Lung (tissue), 12 donors: Measurements from ENCODE around the gene FAR1. TPM values are rescaled to one million over a fixed set of nuclear protein-coding genes. Genes with fewer than 3 reads are reported as not detected.
A peak's percentile ranks its signal among the peaks of the same experiment; 100 is the strongest.

ENCODE experiments used
- ATAC-seq: fragments of 200-7000 bp; cut with Tn5 transposase; one replicate; pipeline ENCODE4 v1.9.1; 2020; ENCODE audit warnings: moderate number of reproducible peaks; ENCODE audit not compliant: insufficient read depth, low FRiP score
- DNase-seq, 3 donors: peaks; one replicate each; pipeline ENCODE4 v3.0.0-alpha.2; 2013 to 2017
- H3K27ac ChIP-seq, 2 donors: one replicate each; pipeline ENCODE4 v1.5.1; 2013; ENCODE audit warnings: mild to moderate bottlenecking in 2 of 2, moderate library complexity in 2 of 2, control low read depth in 1 of 2, inconsistent platforms in 1 of 2, low read depth in 1 of 2, low read length in 1 of 2
- H3K27me3 ChIP-seq, 3 donors: one replicate each; pipeline ENCODE4 v1.5.1; 2013; ENCODE audit warnings: low read length in 2 of 3; ENCODE audit not compliant: control insufficient read depth in 3 of 3, insufficient read depth in 3 of 3
- H3K36me3 ChIP-seq, 4 donors: one replicate each; pipeline ENCODE4 v1.5.1; 2013; ENCODE audit warnings: low read length in 4 of 4, mild to moderate bottlenecking in 1 of 4, moderate library complexity in 1 of 4; ENCODE audit not compliant: control insufficient read depth in 4 of 4, insufficient read depth in 4 of 4
- H3K4me1 ChIP-seq, 5 donors: one replicate each; pipeline ENCODE4 v1.5.1; 2013; ENCODE audit warnings: low read length in 5 of 5, mild to moderate bottlenecking in 2 of 5, moderate library complexity in 1 of 5; ENCODE audit not compliant: control insufficient read depth in 5 of 5, insufficient read depth in 5 of 5
- H3K4me3 ChIP-seq: one replicate; pipeline ENCODE4 v1.5.1; 2013; ENCODE audit warnings: mild to moderate bottlenecking, control low read depth, moderate library complexity
- H3K9ac ChIP-seq, 2 donors: one replicate each; pipeline ENCODE4 v1.5.1; 2013; ENCODE audit warnings: low read length in 2 of 2, control low read depth in 1 of 2; ENCODE audit not compliant: insufficient read depth in 1 of 2
- H3K9me3 ChIP-seq, 4 donors: one replicate each; pipeline ENCODE4 v1.5.1; 2013; ENCODE audit warnings: low read length in 3 of 4, mild to moderate bottlenecking in 1 of 4, moderate library complexity in 1 of 4; ENCODE audit not compliant: control insufficient read depth in 4 of 4, insufficient read depth in 3 of 4
- WGBS, 2 donors: extraction: QIAGEN DNeasy Blood & Tissue Kit; methylation state at CpG; one replicate each; pipeline ENCODE4 v1.1.7; 2013; 5-methylcytosine and 5-hydroxymethylcytosine counted together
- polyA plus RNA-seq, 2 donors: library from polyadenylated mRNA; stranded (reverse); fragments of 200-250 nt; gene quantifications; one replicate each; pipeline ENCODE4 v1.2.1, GENCODE V29; 2013
- total RNA-seq, 2 donors: library from RNA; depleted of rRNA in 1 of 2; stranded (reverse); fragments of >200 nt in 1 of 2; gene quantifications; one replicate each; pipeline ENCODE4 v1.2.1, GENCODE V29; 2014 to 2021
- TF ChIP-seq, protein P1 (sequence below): IDR thresholded peaks from 2 replicates; pipeline ENCODE4 v1.5.1; 2012; ENCODE audit warnings: mild to moderate bottlenecking; ENCODE audit errors: control extremely low read depth, extremely low read depth
- donor health status: control.
- donor health status: control.
- donor health status: Bipolar disorder and iron deficiency.
- donor health status: healthy.
- donor health status: DM: yes; HTN: yes; CAD: no.

FAR1 gene
- total and polyA plus RNA-seq, 4 donors, result 22.5 to 126 (median 39.9) TPM

DNA sequence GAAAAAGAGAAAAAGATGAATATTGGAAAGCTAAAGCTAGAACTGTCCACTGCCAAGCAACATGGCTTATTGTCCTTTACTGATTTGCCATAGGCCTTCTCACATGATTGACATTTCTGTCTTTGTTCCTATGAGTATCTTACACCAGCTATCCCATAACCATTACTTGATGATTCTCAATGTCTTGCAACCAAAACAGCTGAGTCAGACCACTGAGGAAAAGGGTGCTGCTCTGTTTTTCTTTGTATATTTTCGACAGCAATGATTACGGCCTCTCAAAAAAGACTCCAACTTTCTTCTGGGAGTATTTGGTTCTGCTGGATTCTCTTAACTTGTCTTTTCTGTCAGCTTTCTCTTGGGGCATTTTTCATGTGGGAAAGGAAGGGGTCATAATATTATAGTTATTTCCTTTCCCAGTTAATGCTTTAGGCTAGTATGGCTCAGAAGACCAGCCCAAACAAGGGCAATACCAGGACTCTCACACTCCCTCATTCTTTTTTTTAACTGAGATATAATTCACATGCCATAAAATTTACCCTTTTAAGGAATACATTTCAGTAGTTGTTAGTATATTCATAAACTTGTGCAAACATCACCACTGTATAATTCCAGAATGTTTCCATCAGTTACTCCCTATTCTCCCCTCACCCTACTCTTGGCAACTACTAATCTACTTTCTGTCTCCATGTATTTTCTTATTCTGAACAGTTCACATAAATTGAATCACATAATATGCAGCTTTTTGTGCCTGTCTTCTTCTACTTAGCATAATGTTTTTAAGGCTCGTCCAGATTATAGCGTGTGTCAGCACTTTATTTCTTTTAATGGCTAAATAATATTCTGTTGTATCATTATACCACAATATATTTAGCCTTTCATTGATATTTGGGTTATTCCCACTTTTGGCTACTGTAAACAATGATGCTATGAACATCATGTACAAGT lies 31.1 kb upstream of the FAR1 start:
- DNase-seq (no peak), ATAC-seq (no peak)
- peaks cover 0 to 2% (median 0%) of the 10 kb centered on the region in 4 donors for H3K9me3 ChIP-seq
- no peak overlapping the region for H3K4me3 ChIP-seq
- 88 to 92% methylated on average over 4 of the region's 4 CpGs for WGBS, 2 donors
- H3K27me3 ChIP-seq, result no peaks in the 10 kb centered on the region
- TF ChIP-seq, protein P1, sequence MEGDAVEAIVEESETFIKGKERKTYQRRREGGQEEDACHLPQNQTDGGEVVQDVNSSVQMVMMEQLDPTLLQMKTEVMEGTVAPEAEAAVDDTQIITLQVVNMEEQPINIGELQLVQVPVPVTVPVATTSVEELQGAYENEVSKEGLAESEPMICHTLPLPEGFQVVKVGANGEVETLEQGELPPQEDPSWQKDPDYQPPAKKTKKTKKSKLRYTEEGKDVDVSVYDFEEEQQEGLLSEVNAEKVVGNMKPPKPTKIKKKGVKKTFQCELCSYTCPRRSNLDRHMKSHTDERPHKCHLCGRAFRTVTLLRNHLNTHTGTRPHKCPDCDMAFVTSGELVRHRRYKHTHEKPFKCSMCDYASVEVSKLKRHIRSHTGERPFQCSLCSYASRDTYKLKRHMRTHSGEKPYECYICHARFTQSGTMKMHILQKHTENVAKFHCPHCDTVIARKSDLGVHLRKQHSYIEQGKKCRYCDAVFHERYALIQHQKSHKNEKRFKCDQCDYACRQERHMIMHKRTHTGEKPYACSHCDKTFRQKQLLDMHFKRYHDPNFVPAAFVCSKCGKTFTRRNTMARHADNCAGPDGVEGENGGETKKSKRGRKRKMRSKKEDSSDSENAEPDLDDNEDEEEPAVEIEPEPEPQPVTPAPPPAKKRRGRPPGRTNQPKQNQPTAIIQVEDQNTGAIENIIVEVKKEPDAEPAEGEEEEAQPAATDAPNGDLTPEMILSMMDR, result no peak
- no peaks in the 10 kb centered on the region for H3K4me1 ChIP-seq
- H3K9ac ChIP-seq, result no peak overlapping the region
- H3K36me3 ChIP-seq, result no peaks in the 10 kb centered on the region
- no peak overlapping the region for H3K27ac ChIP-seq

DNA sequence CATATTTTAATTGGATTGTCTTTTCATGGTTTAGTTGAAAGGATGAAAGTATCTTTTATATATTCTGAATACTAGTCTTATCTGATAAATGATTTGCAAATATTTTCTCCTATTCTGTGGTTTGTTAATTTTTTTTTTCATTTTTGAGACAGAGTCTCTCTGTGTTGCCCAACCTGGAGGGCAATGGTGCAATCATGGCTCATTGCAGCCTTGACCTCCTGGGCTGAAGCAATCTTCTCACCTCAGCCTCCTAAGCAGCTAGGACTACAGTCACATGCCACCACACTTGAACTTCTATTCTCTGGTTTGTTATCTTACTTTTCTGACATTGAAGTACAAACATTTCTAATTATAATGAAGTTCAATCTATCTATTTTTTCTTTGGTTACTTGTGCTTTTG lies 30.0 kb upstream of the FAR1 start:
- TF ChIP-seq, protein P1, result no peak
- H3K36me3 ChIP-seq, result no peaks in the 10 kb centered on the region
- no peaks in the 10 kb centered on the region for H3K27me3 ChIP-seq
- ATAC-seq (no peak), DNase-seq (no peak)
- peaks cover 0 to 2% (median 0%) of the 10 kb centered on the region in 4 donors for H3K9me3 ChIP-seq
- no peak overlapping the region for H3K4me3 ChIP-seq
- H3K4me1 ChIP-seq, result no peaks in the 10 kb centered on the region
- H3K27ac ChIP-seq, result no peak overlapping the region
- no peak overlapping the region for H3K9ac ChIP-seq

DNA sequence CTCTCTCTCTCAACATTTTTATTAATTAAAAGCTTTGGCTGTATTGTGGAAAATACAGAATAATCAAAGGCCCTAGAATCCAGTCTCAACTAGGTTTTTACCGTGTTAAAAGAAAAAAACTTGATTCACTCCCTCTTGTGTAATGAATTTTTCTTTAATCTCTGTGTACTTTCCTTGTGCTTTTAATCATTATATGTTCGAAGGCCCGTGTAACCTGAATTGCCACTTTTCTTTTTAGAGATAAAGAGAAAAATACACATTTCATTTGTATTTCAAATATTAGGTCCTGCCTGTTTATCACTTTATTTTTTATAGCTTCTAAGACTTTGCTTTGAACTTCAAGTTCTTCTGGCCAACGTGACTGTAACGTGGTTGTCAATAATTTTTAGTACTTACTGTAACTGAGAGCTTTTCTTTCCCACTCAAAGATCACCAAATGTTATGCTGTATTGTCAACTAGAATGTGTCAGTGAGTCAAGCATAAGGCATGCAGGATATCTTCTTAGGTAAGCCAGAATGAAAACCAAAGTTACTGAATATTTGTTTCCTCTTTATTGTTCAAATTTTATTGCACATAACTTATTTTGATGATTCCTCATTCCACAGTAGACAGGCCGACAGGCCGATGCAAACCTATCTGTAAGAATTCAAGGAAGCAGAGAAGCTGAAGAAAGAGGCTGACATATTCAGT lies 23.3 kb upstream of the FAR1 start:
- DNase-seq, result peak in 2 of 3 donors; percentile 63 to 82
- 64 to 85% methylated on average over 7 of the region's 7 CpGs for WGBS, 2 donors
- TF ChIP-seq, protein P1, result no peak
- Histone ChIP-seq H3K4me1 (no peaks in the 10 kb centered on the region), H3K4me3 (no peak overlapping the region), H3K27me3 (no peaks in the 10 kb centered on the region), H3K9ac (no peak overlapping the region), H3K9me3 (no peaks in the 10 kb centered on the region), H3K36me3 (no peaks in the 10 kb centered on the region), H3K27ac (no peak overlapping the region)
- ATAC-seq, result no peak
